IMR-90 (cell line): ENCODE measurements around the gene GAMT.

Source experiments
- BHLHE40 ChIP-seq: fragments of 150-350 bp; IDR thresholded peaks from 2 replicates; pipeline ENCODE4 v1.6.1; 2016; ENCODE audit warnings: mild to moderate bottlenecking, low read depth, low read length
- CEBPB ChIP-seq: IDR thresholded peaks from 2 replicates; pipeline ENCODE4 v1.6.1; 2012; ENCODE audit warnings: low read depth, low read length, improper control_type of control experiment
- FOS ChIP-seq: fragments of 150-350 bp; IDR thresholded peaks from 2 replicates; pipeline ENCODE4 v1.6.1; 2016; ENCODE audit warnings: low read depth, low read length
- MAFK ChIP-seq: IDR thresholded peaks from 2 replicates; pipeline ENCODE4 v1.6.1; 2012; ENCODE audit warnings: low read depth, low read length, improper control_type of control experiment
- MXI1 ChIP-seq: IDR thresholded peaks from 2 replicates; pipeline ENCODE4 v1.6.1; 2012; ENCODE audit warnings: low read depth, mild to moderate bottlenecking, low read length, moderate library complexity, borderline replicate concordance
- POLR2A ChIP-seq: IDR thresholded peaks from 2 replicates; pipeline ENCODE4 v1.6.1; 2012; ENCODE audit warnings: mild to moderate bottlenecking, low read depth, low read length
- RAD21 ChIP-seq: IDR thresholded peaks from 2 replicates; pipeline ENCODE4 v1.6.1; 2012; ENCODE audit warnings: low read length, improper control_type of control experiment
- RCOR1 ChIP-seq: IDR thresholded peaks from 2 replicates; pipeline ENCODE4 v1.6.1; 2012; ENCODE audit warnings: mild to moderate bottlenecking, low read length, improper control_type of control experiment; ENCODE audit not compliant: insufficient replicate concordance
- RFX5 ChIP-seq: IDR thresholded peaks from 2 replicates; pipeline ENCODE4 v1.8.0; 2012; ENCODE audit warnings: low read depth, mild to moderate bottlenecking, low read length, moderate library complexity
- TF ChIP-seq, protein P1 (sequence below): conservative IDR thresholded peaks from 2 replicates; pipeline ENCODE4 v1.5.1; 2012; ENCODE audit warnings: mild to moderate bottlenecking, low read depth, low read length, improper control_type of control experiment
- TF ChIP-seq, protein P2 (sequence below): fragments of 150-350 bp; IDR thresholded peaks from 2 replicates; pipeline ENCODE4 v1.6.1; 2017; ENCODE audit warnings: mild to moderate bottlenecking, antibody characterized with exemption, low read length, low read depth

DNA sequence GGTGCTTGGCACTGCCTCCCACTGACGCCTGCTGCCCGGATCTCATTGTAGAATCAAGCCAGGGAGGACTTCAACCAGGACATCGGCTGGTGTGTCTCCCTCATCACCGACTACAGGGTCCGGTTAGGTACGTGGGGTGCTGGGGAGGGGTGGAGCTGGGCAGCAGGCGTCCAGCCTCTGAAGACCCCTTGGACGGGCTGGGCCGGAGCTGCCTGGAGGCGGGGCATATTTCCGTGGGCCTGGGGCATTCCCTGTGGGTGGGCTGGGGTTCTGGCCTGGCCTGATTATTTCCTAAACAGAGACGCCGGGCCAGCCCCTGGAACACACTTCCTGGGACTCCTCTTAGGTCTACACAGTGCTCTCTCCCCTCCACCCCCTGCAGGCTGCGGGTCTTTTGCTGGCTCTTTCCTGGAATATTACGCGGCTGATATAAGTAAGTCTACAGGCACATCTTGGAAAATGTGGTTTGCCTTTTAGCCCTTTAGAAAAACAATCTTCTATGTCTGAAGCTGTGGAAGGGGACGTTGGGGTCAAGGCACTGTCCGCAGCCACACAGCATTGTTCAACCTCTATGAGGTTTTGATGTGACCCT, 32.0 kb downstream of the GAMT start:
- TF ChIP-seq MXI1 (no peak), RAD21 (no peak), RFX5 (no peak), POLR2A (no peak), FOS (no peak), BHLHE40 (no peak), RCOR1 (no peak), CEBPB (no peak), MAFK (no peak)
- TF ChIP-seq, protein P1, sequence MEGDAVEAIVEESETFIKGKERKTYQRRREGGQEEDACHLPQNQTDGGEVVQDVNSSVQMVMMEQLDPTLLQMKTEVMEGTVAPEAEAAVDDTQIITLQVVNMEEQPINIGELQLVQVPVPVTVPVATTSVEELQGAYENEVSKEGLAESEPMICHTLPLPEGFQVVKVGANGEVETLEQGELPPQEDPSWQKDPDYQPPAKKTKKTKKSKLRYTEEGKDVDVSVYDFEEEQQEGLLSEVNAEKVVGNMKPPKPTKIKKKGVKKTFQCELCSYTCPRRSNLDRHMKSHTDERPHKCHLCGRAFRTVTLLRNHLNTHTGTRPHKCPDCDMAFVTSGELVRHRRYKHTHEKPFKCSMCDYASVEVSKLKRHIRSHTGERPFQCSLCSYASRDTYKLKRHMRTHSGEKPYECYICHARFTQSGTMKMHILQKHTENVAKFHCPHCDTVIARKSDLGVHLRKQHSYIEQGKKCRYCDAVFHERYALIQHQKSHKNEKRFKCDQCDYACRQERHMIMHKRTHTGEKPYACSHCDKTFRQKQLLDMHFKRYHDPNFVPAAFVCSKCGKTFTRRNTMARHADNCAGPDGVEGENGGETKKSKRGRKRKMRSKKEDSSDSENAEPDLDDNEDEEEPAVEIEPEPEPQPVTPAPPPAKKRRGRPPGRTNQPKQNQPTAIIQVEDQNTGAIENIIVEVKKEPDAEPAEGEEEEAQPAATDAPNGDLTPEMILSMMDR = no peak
- TF ChIP-seq, protein P2, sequence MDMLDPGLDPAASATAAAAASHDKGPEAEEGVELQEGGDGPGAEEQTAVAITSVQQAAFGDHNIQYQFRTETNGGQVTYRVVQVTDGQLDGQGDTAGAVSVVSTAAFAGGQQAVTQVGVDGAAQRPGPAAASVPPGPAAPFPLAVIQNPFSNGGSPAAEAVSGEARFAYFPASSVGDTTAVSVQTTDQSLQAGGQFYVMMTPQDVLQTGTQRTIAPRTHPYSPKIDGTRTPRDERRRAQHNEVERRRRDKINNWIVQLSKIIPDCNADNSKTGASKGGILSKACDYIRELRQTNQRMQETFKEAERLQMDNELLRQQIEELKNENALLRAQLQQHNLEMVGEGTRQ = no peak
